GM12865 (cell line): ENCODE measurements around the gene RRAS.
"Not testable (repeated sequence)": the region's sequence is repeated elsewhere in the genome, so short reads cannot be mapped to it uniquely, and the experiment has no call there.

Source experiments
- DNase-seq: peaks from one replicate; pipeline ENCODE4 v3.0.0; 2010; ENCODE audit warnings: low read depth
- H3K4me3 ChIP-seq: 2 replicates; pipeline ENCODE4 v1.5.1; 2011; ENCODE audit warnings: mild to moderate bottlenecking, low read depth, low read length, control low read depth
- CTCF ChIP-seq: IDR thresholded peaks from 2 replicates; pipeline ENCODE4 v1.5.1; 2011; ENCODE audit warnings: low read length, control low read depth, low read depth, inconsistent platforms; ENCODE audit not compliant: insufficient read depth; ENCODE audit errors: missing control alignments

Gene RRAS

GRCh38 chr19:49626226-49626625, 13.7 kb downstream of the RRAS start:
- no peak overlapping the region for H3K4me3 ChIP-seq
- TF ChIP-seq CTCF: no peak
- DNase-seq: no peak

- no peak for DNase-seq
- no peak for TF ChIP-seq CTCF
- no peak overlapping the region for H3K4me3 ChIP-seq
Measured at GRCh38 chr19:49624967-49625910, 14.7 kb downstream of the RRAS start.

GRCh38 chr19:49617860-49618259, 22.1 kb downstream of the RRAS start:
- not testable (repeated sequence) for H3K4me3 ChIP-seq, DNase-seq

- H3K4me3 ChIP-seq: no peak overlapping the region
- no peak for DNase-seq
- no peak for TF ChIP-seq CTCF
Measured at GRCh38 chr19:49616945-49617344, 23.0 kb downstream of the RRAS start.

- no peak for DNase-seq
- TF ChIP-seq CTCF: no peak
- H3K4me3 ChIP-seq: no peak overlapping the region
Measured at GRCh38 chr19:49616532-49616931, 23.4 kb downstream of the RRAS start.

- no peak overlapping the region for H3K4me3 ChIP-seq
Measured at GRCh38 chr19:49615861-49616260, 24.1 kb downstream of the RRAS start.

More at GRCh38 chr19:49615861-49616260, 24.1 kb downstream of the RRAS start:
- DNase-seq: no peak
- TF ChIP-seq CTCF: no peak
